Lower lobe of right lung (tissue), 2 donors: ENCODE measurements around the gene XYLT1. TPM values are rescaled to one million over a fixed set of nuclear protein-coding genes. Genes with fewer than 3 reads are reported as not detected.

ENCODE experiments used
- ATAC-seq, 2 donors: fragments of 200-7000 bp; cut with Tn5 transposase; one replicate each; pipeline ENCODE4 v1.9.1; 2020 to 2022; ENCODE audit warnings: mild to moderate bottlenecking in 2 of 2, moderate library complexity in 2 of 2
- DNase-seq: peaks from one replicate; pipeline ENCODE4 v3.0.0-alpha.2; 2020
- H3K27ac ChIP-seq: fragments of 200-600 bp; one replicate; pipeline ENCODE4 v1.8.0; 2022
- H3K27me3 ChIP-seq: fragments of 200-600 bp; one replicate; pipeline ENCODE4 v1.8.0; 2022; ENCODE audit warnings: low read depth
- H3K36me3 ChIP-seq: fragments of 200-600 bp; one replicate; pipeline ENCODE4 v1.8.0; 2022; ENCODE audit warnings: mild to moderate bottlenecking
- H3K4me1 ChIP-seq: fragments of 200-600 bp; one replicate; pipeline ENCODE4 v1.8.0; 2022
- H3K4me3 ChIP-seq: fragments of 200-600 bp; one replicate; pipeline ENCODE4 v1.8.0; 2022; ENCODE audit warnings: mild to moderate bottlenecking
- H3K9me3 ChIP-seq: fragments of 200-600 bp; one replicate; pipeline ENCODE4 v1.8.0; 2022
- CTCF ChIP-seq: fragments of 200-600 bp; IDR thresholded peaks from one replicate; pipeline ENCODE4 v1.8.0; 2022; ENCODE audit warnings: antibody characterized with exemption, mild to moderate bottlenecking
- intact Hi-C: fragments of 100-400 bp; cut with DNase I; formaldehyde crosslinking; loops from one replicate; pipeline ENCODE4 v1.11.0; 2022
- total RNA-seq: library from RNA; stranded (reverse); fragmentation: NEBNext Ultra II Directional; extraction: Animal tissue kit (Norgen Biotek cat#: 25700); gene quantifications from one replicate; pipeline ENCODE4 v1.2.1, GENCODE V29; 2021
- donor health status: DM: no; HTN: yes; CAD: no; lungs with severe emphysema.

Gene XYLT1
- total RNA-seq, 1 donor from 2014 or later, result 9.0 TPM

- no peak for DNase-seq
- Histone ChIP-seq H3K27me3 (no peaks in the 10 kb centered on the region), H3K36me3 (no peaks in the 10 kb centered on the region), H3K9me3 (no peaks in the 10 kb centered on the region), H3K27ac (no peak overlapping the region), H3K4me1 (no peaks in the 10 kb centered on the region), H3K4me3 (no peak overlapping the region)
- intact Hi-C loops, result no loop called here
- no peak for TF ChIP-seq CTCF
- ATAC-seq, result no peak
These were observed 407.3 kb downstream of the XYLT1 start for GRCh38 chr16:17063201-17064139.

- no peak for ATAC-seq
- TF ChIP-seq CTCF, result no peak
- no peaks in the 10 kb centered on the region for H3K9me3 ChIP-seq
These were observed 408.1 kb downstream of the XYLT1 start for GRCh38 chr16:17062676-17063075.

GRCh38 chr16:17061326-17061725 lies 409.4 kb downstream of the XYLT1 start:
- TF ChIP-seq CTCF, result no peak
- H3K4me1 ChIP-seq, result no peaks in the 10 kb centered on the region
- DNase-seq (no peak), ATAC-seq (no peak)
- no peaks in the 10 kb centered on the region for H3K27me3 ChIP-seq
- H3K27ac ChIP-seq, result no peak overlapping the region
- no peaks in the 10 kb centered on the region for H3K9me3 ChIP-seq
- H3K36me3 ChIP-seq, result no peaks in the 10 kb centered on the region
- intact Hi-C loops, result no loop called here
- no peak overlapping the region for H3K4me3 ChIP-seq

More at GRCh38 chr16:17062676-17063075, 408.1 kb downstream of the XYLT1 start:
- no peaks in the 10 kb centered on the region for H3K27me3 ChIP-seq
- DNase-seq, result no peak
- no peak overlapping the region for H3K4me3 ChIP-seq
- no peak overlapping the region for H3K27ac ChIP-seq
- no peaks in the 10 kb centered on the region for H3K36me3 ChIP-seq
- intact Hi-C loops, result no loop called here
- H3K4me1 ChIP-seq, result no peaks in the 10 kb centered on the region

- no peaks in the 10 kb centered on the region for H3K36me3 ChIP-seq
- DNase-seq, result no peak
- H3K27ac ChIP-seq, result no peak overlapping the region
- no peaks in the 10 kb centered on the region for H3K27me3 ChIP-seq
- ATAC-seq, result no peak
- H3K4me3 ChIP-seq, result no peak overlapping the region
- no peaks in the 10 kb centered on the region for H3K9me3 ChIP-seq
- intact Hi-C loops, result no loop called here
- no peak for TF ChIP-seq CTCF
- H3K4me1 ChIP-seq, result no peaks in the 10 kb centered on the region
These were observed 412.3 kb downstream of the XYLT1 start for GRCh38 chr16:17058471-17058870.

- Histone ChIP-seq H3K27ac (no peak overlapping the region), H3K4me3 (no peak overlapping the region), H3K4me1 (no peaks in the 10 kb centered on the region), H3K36me3 (no peaks in the 10 kb centered on the region), H3K9me3 (no peaks in the 10 kb centered on the region), H3K27me3 (no peaks in the 10 kb centered on the region)
- no peak for TF ChIP-seq CTCF
- ATAC-seq, result no peak
- intact Hi-C loops, result no loop called here
- DNase-seq, result no peak
These were observed 414.1 kb downstream of the XYLT1 start for GRCh38 chr16:17056666-17057065.
